ENCODE measurements around the gene NOP16. TPM values are rescaled to one million over a fixed set of nuclear protein-coding genes. Genes with fewer than 3 reads are reported as not detected.

The NOP16 gene
- 12.0 TPM for total RNA-seq

- peak; percentile 98 for DNase-seq (ENCODE audit: low spot score)
- ATAC-seq, result peak; percentile 92
These were observed at the start of gene NOP16, which contains the start of gene HIGD2A for GRCh38 chr5:176388444-176389134. Gene NOP16 (minus strand): TSS chr5:176388598. CDS start chr5:176388539, 59 bp downstream. Gene HIGD2A (plus strand): TSS chr5:176388751. CDS start chr5:176388820, 69 bp downstream.

- ATAC-seq, result no peak
- DNase-seq (ENCODE audit: low spot score), result no peak
These were observed 48.3 kb upstream of the NOP16 start for GRCh38 chr5:176436656-176437055.

- ATAC-seq, result no peak
- DNase-seq (ENCODE audit: low spot score), result no peak
These were observed 44.3 kb upstream of the NOP16 start for GRCh38 chr5:176432707-176433106.

GRCh38 chr5:176429972-176430371, 41.6 kb upstream of the NOP16 start:
- DNase-seq (ENCODE audit: low spot score) (no peak), ATAC-seq (peak; percentile 79)

GRCh38 chr5:176427971-176428370, 39.6 kb upstream of the NOP16 start:
- no peak for DNase-seq (ENCODE audit: low spot score)
- ATAC-seq, result no peak

GRCh38 chr5:176426876-176427275, 38.5 kb upstream of the NOP16 start:
- no peak for DNase-seq (ENCODE audit: low spot score)
- ATAC-seq, result no peak

- ATAC-seq (no peak), DNase-seq (ENCODE audit: low spot score) (no peak)
These were observed 37.4 kb upstream of the NOP16 start for GRCh38 chr5:176425791-176426190.

- DNase-seq (ENCODE audit: low spot score), result no peak
- ATAC-seq, result no peak
These were observed 36.7 kb upstream of the NOP16 start for GRCh38 chr5:176425138-176425537.

GRCh38 chr5:176424181-176424580, 35.8 kb upstream of the NOP16 start:
- ATAC-seq, result no peak
- no peak for DNase-seq (ENCODE audit: low spot score)

GRCh38 chr5:176420972-176421544, 32.7 kb upstream of the NOP16 start:
- no peak for DNase-seq (ENCODE audit: low spot score)
- no peak for ATAC-seq

- ATAC-seq, result no peak
- no peak for DNase-seq (ENCODE audit: low spot score)
These were observed 31.7 kb upstream of the NOP16 start for GRCh38 chr5:176420086-176420485.

- DNase-seq (ENCODE audit: low spot score), result no peak
- no peak for ATAC-seq
These were observed 29.9 kb upstream of the NOP16 start for GRCh38 chr5:176418251-176418650.

- DNase-seq (ENCODE audit: low spot score) (no peak), ATAC-seq (no peak)
These were observed 28.6 kb upstream of the NOP16 start for GRCh38 chr5:176416965-176417364.

GRCh38 chr5:176415952-176416924, 27.8 kb upstream of the NOP16 start, which contains the start of gene CLTB:
Gene CLTB (minus strand): TSS chr5:176416539. CDS start chr5:176416363, 176 bp downstream.
- DNase-seq (ENCODE audit: low spot score) (peak; percentile 96), ATAC-seq (peak; percentile 95)

GRCh38 chr5:176415240-176415951, 27.0 kb upstream of the NOP16 start:
- peak; percentile 6 for ATAC-seq
- DNase-seq (ENCODE audit: low spot score), result no peak

- ATAC-seq (no peak), DNase-seq (ENCODE audit: low spot score) (no peak)
These were observed 26.3 kb upstream of the NOP16 start for GRCh38 chr5:176414704-176415103.

- ATAC-seq (no peak), DNase-seq (ENCODE audit: low spot score) (no peak)
These were observed 25.4 kb upstream of the NOP16 start for GRCh38 chr5:176413709-176414191.

GRCh38 chr5:176413255-176413565, 24.8 kb upstream of the NOP16 start:
- ATAC-seq (no peak), DNase-seq (ENCODE audit: low spot score) (no peak)

GRCh38 chr5:176412517-176413254, 24.3 kb upstream of the NOP16 start:
- DNase-seq (ENCODE audit: low spot score), result no peak
- ATAC-seq, result no peak

Measured in left lobe of liver (tissue), 2 donors.